Measurements from ENCODE around the gene FBXW11. TPM values are rescaled to one million over a fixed set of nuclear protein-coding genes. Genes with fewer than 3 reads are reported as not detected.

Gene FBXW11
- total RNA-seq, 1 donor from 2014 or later: 110 TPM

DNA sequence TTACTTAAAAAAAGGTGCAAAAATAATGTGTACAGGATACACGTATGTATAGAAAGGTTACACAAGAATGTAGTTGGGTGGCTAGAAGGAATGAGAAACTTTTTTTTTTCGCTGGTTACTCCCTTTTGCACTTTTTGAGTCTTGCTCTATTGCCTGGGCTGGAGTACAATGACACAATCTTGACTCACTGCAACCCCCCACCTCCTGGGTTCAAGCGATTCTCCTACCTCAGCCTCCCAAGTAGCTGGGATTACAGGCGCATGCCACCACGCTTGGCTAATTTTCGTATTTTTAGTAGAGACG, 15.8 kb downstream of the FBXW11 start:
- Mint-ChIP-seq H3K27me3 (ENCODE audit: unreplicated experiment) (peaks cover 4% of the 10 kb centered on the region), H3K36me3 (ENCODE audit: unreplicated experiment) (peaks cover 10% of the 10 kb centered on the region), H3K27ac (ENCODE audit: unreplicated experiment) (no peak overlapping the region), H3K4me3 (ENCODE audit: unreplicated experiment) (no peak overlapping the region), H3K4me1 (ENCODE audit: low read depth, unreplicated experiment) (peaks cover 12% of the 10 kb centered on the region), H3K9me3 (ENCODE audit: unreplicated experiment) (peaks cover 2% of the 10 kb centered on the region)
- TF ChIP-seq, protein P1, sequence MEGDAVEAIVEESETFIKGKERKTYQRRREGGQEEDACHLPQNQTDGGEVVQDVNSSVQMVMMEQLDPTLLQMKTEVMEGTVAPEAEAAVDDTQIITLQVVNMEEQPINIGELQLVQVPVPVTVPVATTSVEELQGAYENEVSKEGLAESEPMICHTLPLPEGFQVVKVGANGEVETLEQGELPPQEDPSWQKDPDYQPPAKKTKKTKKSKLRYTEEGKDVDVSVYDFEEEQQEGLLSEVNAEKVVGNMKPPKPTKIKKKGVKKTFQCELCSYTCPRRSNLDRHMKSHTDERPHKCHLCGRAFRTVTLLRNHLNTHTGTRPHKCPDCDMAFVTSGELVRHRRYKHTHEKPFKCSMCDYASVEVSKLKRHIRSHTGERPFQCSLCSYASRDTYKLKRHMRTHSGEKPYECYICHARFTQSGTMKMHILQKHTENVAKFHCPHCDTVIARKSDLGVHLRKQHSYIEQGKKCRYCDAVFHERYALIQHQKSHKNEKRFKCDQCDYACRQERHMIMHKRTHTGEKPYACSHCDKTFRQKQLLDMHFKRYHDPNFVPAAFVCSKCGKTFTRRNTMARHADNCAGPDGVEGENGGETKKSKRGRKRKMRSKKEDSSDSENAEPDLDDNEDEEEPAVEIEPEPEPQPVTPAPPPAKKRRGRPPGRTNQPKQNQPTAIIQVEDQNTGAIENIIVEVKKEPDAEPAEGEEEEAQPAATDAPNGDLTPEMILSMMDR (IDR thresholded peaks at IDR 0.05; ENCODE audit: partially characterized antibody, unreplicated experiment): no peak
- no peak for DNase-seq

DNA sequence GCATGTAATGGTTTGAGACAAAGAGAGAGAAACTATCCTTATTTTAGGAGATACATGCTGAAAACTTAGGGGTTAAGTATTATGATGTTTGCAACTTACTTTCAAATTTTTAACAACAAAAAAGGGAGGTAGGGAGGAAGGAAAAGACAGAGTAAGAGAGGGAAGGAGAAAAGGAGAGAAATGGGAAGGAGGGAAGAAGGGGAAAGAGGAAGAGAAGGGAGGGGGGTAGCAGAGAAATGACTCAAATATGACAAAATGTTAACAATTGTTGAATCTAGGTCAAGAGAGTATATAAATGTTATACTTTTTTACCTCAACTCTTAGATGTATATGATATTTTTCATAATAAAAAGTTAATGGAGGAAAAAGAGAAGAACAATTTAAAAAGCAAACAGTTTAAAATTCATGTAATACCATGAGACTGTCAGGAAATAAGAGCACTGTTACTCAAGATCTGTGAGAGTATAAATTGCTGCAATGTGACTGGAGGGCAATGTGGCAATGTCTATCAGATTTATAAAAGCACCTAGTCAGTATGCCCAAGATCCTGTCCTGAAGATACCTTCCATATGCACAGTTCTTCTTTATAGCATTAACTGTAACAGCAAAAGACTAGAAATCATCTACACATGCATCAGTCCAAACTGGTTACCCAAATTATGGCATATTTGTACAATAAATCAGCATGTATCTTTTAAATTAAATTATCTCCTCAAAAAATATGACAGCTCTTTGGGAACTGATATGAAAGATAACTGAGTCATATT, 16.3 kb downstream of the FBXW11 start:
- peaks cover 4% of the 10 kb centered on the region for H3K27me3 Mint-ChIP-seq (ENCODE audit: unreplicated experiment)
- peaks cover 13% of the 10 kb centered on the region for H3K4me1 Mint-ChIP-seq (ENCODE audit: low read depth, unreplicated experiment)
- H3K9me3 Mint-ChIP-seq (ENCODE audit: unreplicated experiment): peaks cover 2% of the 10 kb centered on the region
- TF ChIP-seq, protein P1 (IDR thresholded peaks at IDR 0.05; ENCODE audit: partially characterized antibody, unreplicated experiment): no peak
- no peak overlapping the region for H3K4me3 Mint-ChIP-seq (ENCODE audit: unreplicated experiment)
- no peak for DNase-seq
- H3K27ac Mint-ChIP-seq (ENCODE audit: unreplicated experiment): no peak overlapping the region
- H3K36me3 Mint-ChIP-seq (ENCODE audit: unreplicated experiment): peaks cover 10% of the 10 kb centered on the region

DNA sequence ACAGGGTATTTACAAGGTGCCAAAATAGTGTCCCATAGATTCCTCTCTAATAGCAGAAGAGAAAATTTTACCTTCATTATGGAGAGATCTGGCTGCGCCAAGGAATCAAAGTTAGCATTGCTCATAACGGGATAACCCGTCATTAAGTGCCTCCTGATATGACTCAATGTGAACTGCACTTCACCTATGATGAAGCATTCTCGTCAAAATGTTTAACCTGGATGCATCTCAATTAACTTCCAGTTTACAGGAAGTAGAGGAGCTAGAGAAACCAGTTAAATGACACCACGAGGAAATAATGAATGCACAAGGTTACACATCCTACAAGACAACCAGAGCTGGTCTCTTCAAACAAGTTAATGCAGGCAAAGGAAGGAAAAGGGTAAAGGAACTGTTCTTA, 17.2 kb downstream of the FBXW11 start:
- Mint-ChIP-seq H3K36me3 (ENCODE audit: unreplicated experiment) (peaks cover 10% of the 10 kb centered on the region), H3K4me1 (ENCODE audit: low read depth, unreplicated experiment) (peaks cover 17% of the 10 kb centered on the region), H3K9me3 (ENCODE audit: unreplicated experiment) (peaks cover 2% of the 10 kb centered on the region), H3K27ac (ENCODE audit: unreplicated experiment) (no peak overlapping the region), H3K4me3 (ENCODE audit: unreplicated experiment) (no peak overlapping the region), H3K27me3 (ENCODE audit: unreplicated experiment) (peaks cover 4% of the 10 kb centered on the region)
- TF ChIP-seq, protein P1 (IDR thresholded peaks at IDR 0.05; ENCODE audit: partially characterized antibody, unreplicated experiment): no peak
- no peak for DNase-seq

DNA sequence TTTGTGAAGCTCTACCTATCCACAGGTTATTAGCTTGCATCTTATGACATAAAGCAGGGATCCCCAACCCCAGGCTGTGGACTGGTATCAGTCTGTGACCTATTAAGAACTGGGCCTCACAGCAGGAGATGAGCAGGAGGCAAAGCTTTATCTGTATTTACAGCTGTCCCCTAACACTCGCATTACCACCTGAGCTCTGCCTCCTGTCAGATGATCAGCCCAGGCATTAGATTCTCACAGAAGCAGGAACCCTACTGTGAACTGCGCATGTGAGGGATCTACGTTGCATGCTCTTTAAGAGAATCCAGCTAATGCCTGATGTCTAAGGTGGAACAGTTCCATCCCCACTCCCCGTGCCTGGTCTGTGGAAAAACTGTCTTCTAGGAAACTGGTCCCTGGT, 19.7 kb downstream of the FBXW11 start:
- TF ChIP-seq, protein P1 (IDR thresholded peaks at IDR 0.05; ENCODE audit: partially characterized antibody, unreplicated experiment): no peak
- H3K9me3 Mint-ChIP-seq (ENCODE audit: unreplicated experiment): no peaks in the 10 kb centered on the region
- peaks cover 10% of the 10 kb centered on the region for H3K36me3 Mint-ChIP-seq (ENCODE audit: unreplicated experiment)
- H3K27ac Mint-ChIP-seq (ENCODE audit: unreplicated experiment): peak overlapping the region; percentile 59
- no peak for DNase-seq
- peaks cover 4% of the 10 kb centered on the region for H3K27me3 Mint-ChIP-seq (ENCODE audit: unreplicated experiment)
- peaks cover 16% of the 10 kb centered on the region for H3K4me1 Mint-ChIP-seq (ENCODE audit: low read depth, unreplicated experiment)
- peak overlapping the region; percentile 36 for H3K4me3 Mint-ChIP-seq (ENCODE audit: unreplicated experiment)

DNA sequence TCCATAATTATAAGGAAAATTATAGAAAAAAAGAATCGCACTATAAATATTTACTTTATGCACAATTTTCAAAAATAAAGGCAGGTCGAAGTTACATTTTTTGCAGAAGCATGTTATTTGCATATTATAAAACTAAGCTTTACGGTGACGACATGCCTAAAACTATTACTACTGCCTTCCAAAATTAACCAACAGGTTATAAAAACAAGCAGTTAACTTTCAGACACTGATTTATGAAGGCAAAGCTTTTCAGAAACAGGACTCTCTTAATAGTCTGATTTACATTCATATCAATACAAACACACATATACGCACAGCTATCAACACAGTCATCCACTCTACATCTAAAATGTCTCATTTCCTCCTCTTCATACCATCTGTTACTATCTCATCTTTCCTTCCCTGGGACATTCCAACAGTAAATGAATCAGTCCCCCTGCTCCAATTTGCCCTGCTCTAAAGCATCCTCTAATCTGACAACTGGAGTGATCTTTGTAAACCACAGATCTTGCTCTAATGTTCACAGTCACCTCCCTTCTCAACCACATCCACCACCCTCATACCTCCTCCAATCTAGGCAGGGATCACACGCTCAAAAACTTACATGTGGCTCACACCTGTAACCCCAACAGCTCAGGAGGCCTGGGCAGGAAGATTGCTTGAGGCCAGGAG, 21.6 kb downstream of the FBXW11 start:
- peaks cover 16% of the 10 kb centered on the region for H3K4me1 Mint-ChIP-seq (ENCODE audit: low read depth, unreplicated experiment)
- H3K27me3 Mint-ChIP-seq (ENCODE audit: unreplicated experiment): peaks cover 4% of the 10 kb centered on the region
- H3K36me3 Mint-ChIP-seq (ENCODE audit: unreplicated experiment): peaks cover 3% of the 10 kb centered on the region
- TF ChIP-seq, protein P1 (IDR thresholded peaks at IDR 0.05; ENCODE audit: partially characterized antibody, unreplicated experiment): no peak
- H3K9me3 Mint-ChIP-seq (ENCODE audit: unreplicated experiment): no peaks in the 10 kb centered on the region
- no peak overlapping the region for H3K27ac Mint-ChIP-seq (ENCODE audit: unreplicated experiment)
- no peak for DNase-seq
- no peak overlapping the region for H3K4me3 Mint-ChIP-seq (ENCODE audit: unreplicated experiment)
